ENCODE measurements around the gene RAB4B. TPM values are rescaled to one million over a fixed set of nuclear protein-coding genes. Genes with fewer than 3 reads are reported as not detected.

Gene RAB4B
- total RNA-seq, 1 experiment from 2014 or later: 10.1 TPM

DNA sequence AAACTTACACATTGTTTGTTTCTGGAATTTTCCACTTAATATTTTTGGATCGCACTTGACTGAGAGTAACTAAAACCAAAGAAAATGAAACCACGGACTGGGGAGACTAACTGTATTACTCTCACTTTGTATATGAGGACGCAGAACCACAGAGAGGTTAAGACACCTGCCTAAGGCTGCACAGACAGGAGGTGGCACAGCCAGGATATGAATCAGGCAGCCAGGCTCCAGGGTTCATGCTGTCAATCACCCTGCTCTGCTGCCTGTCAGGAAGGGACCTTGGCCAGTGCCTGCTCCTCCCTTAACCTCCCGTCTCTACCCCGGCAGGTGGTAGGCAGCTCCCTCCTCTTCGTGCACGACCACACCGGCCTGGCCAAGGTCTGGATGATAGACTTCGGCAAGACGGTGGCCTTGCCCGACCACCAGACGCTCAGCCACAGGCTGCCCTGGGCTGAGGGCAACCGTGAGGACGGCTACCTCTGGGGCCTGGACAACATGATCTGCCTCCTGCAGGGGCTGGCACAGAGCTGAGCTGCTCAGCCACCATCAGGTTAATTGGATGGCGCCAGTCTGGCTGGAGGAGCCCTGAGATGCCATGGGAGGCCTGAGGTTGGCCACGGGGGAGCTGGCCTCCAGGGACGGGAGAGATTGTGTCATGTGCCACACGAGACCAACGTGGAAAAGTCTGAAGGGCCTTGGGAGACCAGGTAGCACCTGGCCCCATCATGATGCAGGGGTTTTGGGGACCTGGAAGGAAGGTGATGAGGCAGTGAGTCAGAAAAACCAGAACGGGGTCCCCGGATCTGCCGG, 38.8 kb upstream of the RAB4B start:
- Mint-ChIP-seq H3K36me3 (ENCODE audit: insufficient read depth, unreplicated experiment) (peaks cover 81% of the 10 kb centered on the region), H3K4me1 (ENCODE audit: insufficient read depth, unreplicated experiment) (peaks cover 7% of the 10 kb centered on the region), H3K9me3 (ENCODE audit: unreplicated experiment) (no peaks in the 10 kb centered on the region), H3K27ac (ENCODE audit: low read depth, unreplicated experiment) (no peak overlapping the region), H3K4me3 (ENCODE audit: unreplicated experiment) (no peak overlapping the region), H3K27me3 (ENCODE audit: insufficient read depth, unreplicated experiment) (no peaks in the 10 kb centered on the region)
- intact Hi-C loops (cut with micrococcal nuclease): no loop called here
- ChIA-PET CTCF (interaction anchor here (0.6 to 0.7 kb wide), 2 partner anchors 57 to 319 kb away, joined by 3 read pairs; no protein-coding TSS in a partner anchor), POLR2A (interaction anchor here (0.6 to 3.7 kb wide), 5 partner anchors 11 to 413 kb away, joined by 3 to 35 read pairs (median 3); partner anchors contain the start of genes ACTMAP, COQ8B, ITPKC and SNRPA)
- DNase-seq (ENCODE audit: unreplicated experiment): no peak
- TF ChIP-seq CTCF (IDR thresholded peaks at IDR 0.05; ENCODE audit: unreplicated experiment): no peak
- no TSS peak for BruUV-seq (replicated peaks)

DNA sequence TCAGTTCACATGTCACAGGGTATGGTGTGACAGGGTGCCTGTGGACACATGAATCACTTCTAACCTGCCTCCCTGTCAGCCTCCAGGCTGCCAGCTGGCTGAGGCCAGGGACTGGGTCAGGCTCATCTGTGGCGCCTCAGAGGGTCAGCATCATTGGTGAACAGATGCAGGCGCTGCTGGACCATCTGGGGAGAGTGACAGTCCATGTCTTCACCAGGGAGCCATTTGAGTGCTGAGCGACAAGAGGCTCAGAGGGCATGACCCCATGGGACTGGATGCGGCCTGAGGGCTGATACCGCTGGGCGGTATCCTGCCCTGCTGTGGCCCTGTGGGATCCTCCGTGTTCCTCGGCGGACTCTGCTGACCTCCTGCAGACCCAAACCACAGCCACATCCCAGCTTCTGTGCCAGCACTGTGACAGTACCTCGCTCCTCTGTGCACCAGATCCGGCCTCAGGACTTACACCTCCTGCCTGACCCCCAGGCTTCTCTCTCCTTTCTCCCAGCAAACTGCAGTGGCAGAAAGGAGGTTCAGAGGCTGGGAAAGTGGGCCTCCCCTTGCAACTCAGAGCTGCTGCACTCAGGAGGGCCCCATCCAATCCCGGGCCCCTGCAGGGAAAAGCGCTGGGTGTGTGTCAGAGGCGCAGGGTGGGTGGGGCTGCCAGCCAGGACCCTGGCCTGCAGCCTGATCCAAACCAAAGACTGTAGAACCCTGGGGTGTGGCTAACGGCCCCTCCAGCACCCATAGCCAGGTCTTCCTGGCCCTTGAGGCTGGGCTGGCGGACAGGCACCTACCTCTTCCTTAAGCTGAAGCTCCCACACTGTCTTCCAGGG, 38.0 kb upstream of the RAB4B start:
- H3K27me3 Mint-ChIP-seq (ENCODE audit: insufficient read depth, unreplicated experiment): no peaks in the 10 kb centered on the region
- POLR2A ChIA-PET: interaction anchor here (0.6 to 3.7 kb wide), 7 partner anchors 10 to 71 kb away, joined by 3 to 35 read pairs (median 3); partner anchors contain the start of genes ACTMAP, COQ8B, EGLN2 and ITPKC
- H3K4me1 Mint-ChIP-seq (ENCODE audit: insufficient read depth, unreplicated experiment): peaks cover 7% of the 10 kb centered on the region
- no peak overlapping the region for H3K4me3 Mint-ChIP-seq (ENCODE audit: unreplicated experiment)
- peak overlapping the region; percentile 70 for H3K27ac Mint-ChIP-seq (ENCODE audit: low read depth, unreplicated experiment)
- TF ChIP-seq CTCF (IDR thresholded peaks at IDR 0.05; ENCODE audit: unreplicated experiment): no peak
- no peaks in the 10 kb centered on the region for H3K9me3 Mint-ChIP-seq (ENCODE audit: unreplicated experiment)
- peaks cover 73% of the 10 kb centered on the region for H3K36me3 Mint-ChIP-seq (ENCODE audit: insufficient read depth, unreplicated experiment)
- CTCF ChIA-PET: no interaction called here
- intact Hi-C loops (cut with micrococcal nuclease): no loop called here
- TSS peak; percentile 12 for BruUV-seq (replicated peaks)
- DNase-seq (ENCODE audit: unreplicated experiment): no peak

DNA sequence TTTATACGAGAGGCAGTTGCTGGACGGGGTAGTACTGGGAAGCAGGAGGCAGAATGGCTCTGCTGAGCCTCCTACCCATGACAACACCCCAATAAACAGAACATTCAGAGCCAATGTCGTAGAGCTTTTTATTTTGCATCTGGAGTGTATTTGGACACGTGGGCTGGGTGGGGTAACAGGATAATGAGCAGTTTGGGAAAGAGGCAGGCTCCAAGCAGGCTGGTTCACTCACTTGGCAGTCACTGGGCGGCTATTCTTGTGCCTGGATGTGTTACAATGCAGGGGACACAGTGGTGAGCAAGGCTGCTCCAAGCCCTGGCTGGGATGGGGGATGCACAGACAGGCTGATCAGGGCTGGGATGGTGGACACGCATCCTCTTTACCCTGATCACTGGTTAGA, 37.3 kb upstream of the RAB4B start:
- BruUV-seq (replicated peaks): TSS peak; percentile 30
- no peak for DNase-seq (ENCODE audit: unreplicated experiment)
- peaks cover 66% of the 10 kb centered on the region for H3K36me3 Mint-ChIP-seq (ENCODE audit: insufficient read depth, unreplicated experiment)
- H3K27ac Mint-ChIP-seq (ENCODE audit: low read depth, unreplicated experiment): peak overlapping the region; percentile 70
- no peak for TF ChIP-seq CTCF (IDR thresholded peaks at IDR 0.05; ENCODE audit: unreplicated experiment)
- intact Hi-C loops (cut with micrococcal nuclease): no loop called here
- H3K9me3 Mint-ChIP-seq (ENCODE audit: unreplicated experiment): no peaks in the 10 kb centered on the region
- ChIA-PET POLR2A (interaction anchor here (0.6 to 3.7 kb wide), 7 partner anchors 9 to 72 kb away, joined by 3 to 35 read pairs (median 3); partner anchors contain the start of genes ACTMAP, COQ8B, EGLN2 and ITPKC), CTCF (no interaction called here)
- H3K27me3 Mint-ChIP-seq (ENCODE audit: insufficient read depth, unreplicated experiment): no peaks in the 10 kb centered on the region
- H3K4me3 Mint-ChIP-seq (ENCODE audit: unreplicated experiment): no peak overlapping the region
- peaks cover under 1% of the 10 kb centered on the region for H3K4me1 Mint-ChIP-seq (ENCODE audit: insufficient read depth, unreplicated experiment)

All from MCF 10A (cell line).